Heart right ventricle (tissue), 16 donors: ENCODE results near the gene CDC42EP3. TPM values are rescaled to one million over a fixed set of nuclear protein-coding genes. Genes with fewer than 3 reads are reported as not detected.

Experiments used
- ATAC-seq, 8 donors: fragments of 200-7000 bp; cut with Tn5 transposase; one replicate each; pipeline ENCODE4 v1.9.1; 2020; ENCODE audit warnings: mild to moderate bottlenecking in 8 of 8, moderate library complexity in 8 of 8, moderate number of reproducible peaks in 1 of 8
- DNase-seq, 2 donors: peaks; one replicate each; pipeline ENCODE4 v3.0.0-alpha.2; 2020
- H3K27ac ChIP-seq, 10 donors: fragments of 200-600 bp; sonication (generic) in 2 of 10; one replicate each; pipeline versions ENCODE4 v1.5.0 to v1.8.0; 2020 to 2022; ENCODE audit warnings: mild to moderate bottlenecking in 3 of 10
- H3K27me3 ChIP-seq, 7 donors: fragments of 200-600 bp; one replicate each; pipeline ENCODE4 v1.8.0; 2021 to 2022; ENCODE audit warnings: mild to moderate bottlenecking in 2 of 7
- H3K36me3 ChIP-seq, 9 donors: fragments of 200-600 bp; sonication (generic) in 1 of 9; one replicate each; pipeline versions ENCODE4 v1.5.0 to v1.8.0; 2020 to 2022; ENCODE audit warnings: mild to moderate bottlenecking in 2 of 9
- H3K4me1 ChIP-seq, 9 donors: fragments of 200-600 bp; sonication (generic) in 1 of 9; one replicate each; pipeline versions ENCODE4 v1.5.0 to v1.8.0; 2020 to 2022; ENCODE audit warnings: mild to moderate bottlenecking in 4 of 9
- H3K4me3 ChIP-seq, 10 donors: fragments of 200-600 bp; sonication (generic) in 2 of 10; one replicate each; pipeline versions ENCODE4 v1.5.0 to v1.8.0; 2020 to 2022; ENCODE audit warnings: mild to moderate bottlenecking in 7 of 10, moderate library complexity in 2 of 10
- H3K9me3 ChIP-seq, 11 donors: fragments of 200-600 bp in 10 of 11; sonication (generic) in 2 of 11; one replicate each; pipeline versions ENCODE4 v1.5.0 to v1.8.0; 2013 to 2022; ENCODE audit warnings: mild to moderate bottlenecking in 2 of 11, control low read depth in 1 of 11, moderate library complexity in 1 of 11
- CTCF ChIP-seq, 9 donors: fragments of 200-600 bp; sonication (generic) in 2 of 9; IDR thresholded peaks; one replicate each; pipeline versions ENCODE4 v1.5.0 to v1.8.0; 2021 to 2022; ENCODE audit warnings: antibody characterized with exemption in 9 of 9, mild to moderate bottlenecking in 5 of 9, moderate library complexity in 1 of 9
- WGBS, 2 donors: extraction: QIAGEN DNeasy Blood & Tissue Kit; methylation state at CpG; one replicate each; pipeline ENCODE4 v1.1.7; 2013; ENCODE audit warnings: inconsistent platforms in 1 of 2; 5-methylcytosine and 5-hydroxymethylcytosine counted together
- intact Hi-C, 10 donors: fragments of 100-400 bp; cut with DNase I; formaldehyde crosslinking; loops; one replicate each; pipeline versions ENCODE4 v1.11.1 to v1.14.2; 2022
- polyA plus RNA-seq, 2 donors: library from polyadenylated mRNA; stranded (reverse); fragments of 200-250 nt; gene quantifications; one replicate each; pipeline ENCODE4 v1.2.3, GENCODE V29; 2013
- total RNA-seq, 10 donors: library from RNA; stranded (reverse); fragmentation: NEBNext Ultra II Directional in 3 of 10; extraction: Animal tissue kit (Norgen Biotek cat#: 25700) in 3 of 10; gene quantifications; one replicate each; pipeline versions ENCODE4 v1.2.1 to v1.2.4, GENCODE V29; 2021 to 2023
- donor health status: Arrhythmogenic right ventricular cardiomyopathy.
- donor health status: ischemic (EF 13 %, LVEDD 7.1; RV severe dilation, severe dysfunction).
- donor health status: healthy with polysubstance abuse.
- donor health status: DM: no; HTN: yes; CAD: no.
- donor health status: DM: no; HTN: no; CAD: no.
- donor health status: ischemic (EF 25% LVEDD 6.9; RV normal size, moderate dysfunction).
- donor health status: ischemic (EF 25% LVEDD 5.7; RV mildly dilated, moderate dysfunction).
- donor health status: healthy.
- donor health status: DM: yes; HTN: yes; CAD: no.
- donor health status: Ischemic cardiomyopathy.
- donor health status: ischemic (EF 35%, LVEDD 5.7; RV mildly dilated, moderate dysfunction).
- donor health status: nonischemic (EF 11% LVEDD 7.7; RV severe dilation, severe dysfunction).
- donor health status: DM: yes; HTN: yes; CAD: no.
- donor health status: PGD.
- donor health status: ischemic (EF 29% LVEDD 5.4; RV normal size, mild dysfunction).
- donor health status: nonischemic (EF 23%, LVEDD 6.1; RV moderate dilation, normal function).

CDC42EP3 gene
- total and polyA plus RNA-seq, 12 donors: 28.4 to 188 (median 120) TPM

GRCh38 chr2:37718515-37719161, 47.2 kb upstream of the CDC42EP3 start:
- DNase-seq: no peak
- Histone ChIP-seq H3K4me1 (peaks cover 0 to 16% (median 0%) of the 10 kb centered on the region in 9 donors), H3K9me3 (peaks cover 0 to 23% (median 0%) of the 10 kb centered on the region in 11 donors), H3K36me3 (no peaks in the 10 kb centered on the region), H3K27ac (no peak overlapping the region), H3K4me3 (no peak overlapping the region), H3K27me3 (no peaks in the 10 kb centered on the region)
- ATAC-seq: no peak
- TF ChIP-seq CTCF (IDR thresholded peaks at IDR 0.05): no peak
- WGBS, 2 donors: 56% methylated on average over 7 of the region's 7 CpGs
- intact Hi-C loops: no loop called here

GRCh38 chr2:37713258-37713700, 41.8 kb upstream of the CDC42EP3 start:
- no peak for TF ChIP-seq CTCF (IDR thresholded peaks at IDR 0.05)
- intact Hi-C loops: no loop called here
- Histone ChIP-seq H3K4me1 (peaks cover 0 to 16% (median 0%) of the 10 kb centered on the region in 9 donors), H3K9me3 (peaks cover 0 to 20% (median 0%) of the 10 kb centered on the region in 11 donors), H3K36me3 (no peaks in the 10 kb centered on the region), H3K4me3 (no peak overlapping the region), H3K27me3 (no peaks in the 10 kb centered on the region), H3K27ac (no peak overlapping the region)
- ATAC-seq (no peak), DNase-seq (no peak)
- WGBS, 2 donors: 82 to 88% methylated on average over 3 of the region's 3 CpGs

- Histone ChIP-seq H3K9me3 (peaks cover 0 to 20% (median 0%) of the 10 kb centered on the region in 11 donors), H3K36me3 (no peaks in the 10 kb centered on the region), H3K4me1 (peaks cover 0 to 29% (median 0%) of the 10 kb centered on the region in 9 donors), H3K27me3 (no peaks in the 10 kb centered on the region), H3K4me3 (no peak overlapping the region), H3K27ac (no peak overlapping the region)
- TF ChIP-seq CTCF (IDR thresholded peaks at IDR 0.05): no peak
- DNase-seq: no peak
- 94 to 95% methylated on average over 2 of the region's 2 CpGs for WGBS, 2 donors
- no peak for ATAC-seq
- intact Hi-C loops: no loop called here
Measured at GRCh38 chr2:37711831-37712230, 40.4 kb upstream of the CDC42EP3 start.

GRCh38 chr2:37711308-37711731, 39.9 kb upstream of the CDC42EP3 start:
- 88 to 92% methylated on average over 1 of the region's 1 CpG for WGBS, 2 donors
- no peaks in the 10 kb centered on the region for H3K27me3 ChIP-seq
- ATAC-seq (no peak), DNase-seq (no peak)
- no peak overlapping the region for H3K4me3 ChIP-seq
- H3K4me1 ChIP-seq: peaks cover 0 to 34% (median 0%) of the 10 kb centered on the region in 9 donors
- TF ChIP-seq CTCF (IDR thresholded peaks at IDR 0.05): no peak
- H3K27ac ChIP-seq: no peak overlapping the region
- intact Hi-C loops: no loop called here
- H3K9me3 ChIP-seq: peaks cover 0 to 20% (median 0%) of the 10 kb centered on the region in 11 donors
- no peaks in the 10 kb centered on the region for H3K36me3 ChIP-seq
